ENCODE data around the gene RFLNA. TPM values are rescaled to one million over a fixed set of nuclear protein-coding genes. Genes with fewer than 3 reads are reported as not detected.

RFLNA gene
- total RNA-seq, 2 donors from 2014 or later: 5.4 to 13.7 TPM

- H3K36me3 ChIP-seq: no peaks in the 10 kb centered on the region
- H3K9me3 ChIP-seq: no peaks in the 10 kb centered on the region
- intact Hi-C loops (cut with DNase I): no loop called here
- no peak overlapping the region for H3K27ac ChIP-seq
- no peak for DNase-seq (ENCODE audit: low spot score)
- no peak overlapping the region for H3K4me3 ChIP-seq
- H3K27me3 ChIP-seq (replicated peaks; ENCODE audit: insufficient read depth): no peaks in the 10 kb centered on the region
- WGBS: 90% methylated on average over 10 of the region's 10 CpGs
- no peaks in the 10 kb centered on the region for H3K4me1 ChIP-seq (replicated peaks)
- TF ChIP-seq CTCF (IDR thresholded peaks at IDR 0.05) (no peak), POLR2A (IDR thresholded peaks at IDR 0.05) (no peak)
Observed at GRCh38 chr12:124264089-124264795, 30.7 kb upstream of the RFLNA start.

GRCh38 chr12:124264879-124265278 is 30.0 kb upstream of the RFLNA start:
- no peaks in the 10 kb centered on the region for H3K4me1 ChIP-seq (replicated peaks)
- over 99% methylated on average over 7 of the region's 7 CpGs for WGBS

GRCh38 chr12:124267205-124267778 is 27.6 kb upstream of the RFLNA start:
- 70% methylated on average over 4 of the region's 4 CpGs for WGBS
- no peaks in the 10 kb centered on the region for H3K4me1 ChIP-seq (replicated peaks)
- H3K27ac ChIP-seq: no peak overlapping the region
- DNase-seq (ENCODE audit: low spot score): no peak
- H3K9me3 ChIP-seq: no peaks in the 10 kb centered on the region
- no peak overlapping the region for H3K4me3 ChIP-seq
- TF ChIP-seq POLR2A (IDR thresholded peaks at IDR 0.05): no peak
- TF ChIP-seq POLR2AphosphoS5 (IDR thresholded peaks at IDR 0.05): no peak
- TF ChIP-seq CTCF (IDR thresholded peaks at IDR 0.05): no peak
- H3K27me3 ChIP-seq (replicated peaks; ENCODE audit: insufficient read depth): no peaks in the 10 kb centered on the region
- intact Hi-C loops (cut with DNase I): no loop called here
- H3K36me3 ChIP-seq: no peaks in the 10 kb centered on the region

More at GRCh38 chr12:124264879-124265278, 30.0 kb upstream of the RFLNA start:
- H3K36me3 ChIP-seq: no peaks in the 10 kb centered on the region
- TF ChIP-seq POLR2AphosphoS5 (IDR thresholded peaks at IDR 0.05): no peak
- TF ChIP-seq POLR2A (IDR thresholded peaks at IDR 0.05): no peak
- TF ChIP-seq CTCF (IDR thresholded peaks at IDR 0.05): no peak
- intact Hi-C loops (cut with DNase I): no loop called here
- H3K4me3 ChIP-seq: no peak overlapping the region
- no peaks in the 10 kb centered on the region for H3K27me3 ChIP-seq (replicated peaks; ENCODE audit: insufficient read depth)
- H3K9me3 ChIP-seq: no peaks in the 10 kb centered on the region
- H3K27ac ChIP-seq: peak overlapping the region in 1 of 2 donors; percentile 63
- no peak for DNase-seq (ENCODE audit: low spot score)

GRCh38 chr12:124270671-124271070 is 24.2 kb upstream of the RFLNA start:
- Histone ChIP-seq H3K9me3 (no peaks in the 10 kb centered on the region), H3K27me3 (replicated peaks; ENCODE audit: insufficient read depth) (no peaks in the 10 kb centered on the region), H3K4me1 (replicated peaks) (no peaks in the 10 kb centered on the region), H3K36me3 (no peaks in the 10 kb centered on the region), H3K4me3 (no peak overlapping the region), H3K27ac (no peak overlapping the region)
- TF ChIP-seq POLR2AphosphoS5 (IDR thresholded peaks at IDR 0.05) (no peak), CTCF (IDR thresholded peaks at IDR 0.05) (no peak), POLR2A (IDR thresholded peaks at IDR 0.05) (no peak)
- DNase-seq (ENCODE audit: low spot score): no peak
- intact Hi-C loops (cut with DNase I): no loop called here
- WGBS: 88% methylated on average over 6 of the region's 6 CpGs

- Histone ChIP-seq H3K4me1 (replicated peaks) (no peaks in the 10 kb centered on the region), H3K4me3 (no peak overlapping the region), H3K27me3 (replicated peaks; ENCODE audit: insufficient read depth) (no peaks in the 10 kb centered on the region), H3K9me3 (no peaks in the 10 kb centered on the region), H3K27ac (no peak overlapping the region), H3K36me3 (no peaks in the 10 kb centered on the region)
- DNase-seq (ENCODE audit: low spot score): no peak
- WGBS: 97% methylated on average over 3 of the region's 3 CpGs
- intact Hi-C loops (cut with DNase I): no loop called here
- TF ChIP-seq CTCF (IDR thresholded peaks at IDR 0.05): peak in 1 of 4 experiments; percentile 14
- TF ChIP-seq POLR2AphosphoS5 (IDR thresholded peaks at IDR 0.05): no peak
Observed at GRCh38 chr12:124273630-124274029, 21.3 kb upstream of the RFLNA start.

Data from prostate gland (tissue), 2 donors.